Measurements from ENCODE around the gene AMDHD1. TPM values are rescaled to one million over a fixed set of nuclear protein-coding genes. Genes with fewer than 3 reads are reported as not detected.
A peak's percentile ranks its signal among the peaks of the same experiment; 100 is the strongest.
"Not testable (repeated sequence)": the region's sequence is repeated elsewhere in the genome, so short reads cannot be mapped to it uniquely, and the experiment has no call there.

AMDHD1 gene
- total RNA-seq, 1 donor from 2014 or later: not detected

DNA sequence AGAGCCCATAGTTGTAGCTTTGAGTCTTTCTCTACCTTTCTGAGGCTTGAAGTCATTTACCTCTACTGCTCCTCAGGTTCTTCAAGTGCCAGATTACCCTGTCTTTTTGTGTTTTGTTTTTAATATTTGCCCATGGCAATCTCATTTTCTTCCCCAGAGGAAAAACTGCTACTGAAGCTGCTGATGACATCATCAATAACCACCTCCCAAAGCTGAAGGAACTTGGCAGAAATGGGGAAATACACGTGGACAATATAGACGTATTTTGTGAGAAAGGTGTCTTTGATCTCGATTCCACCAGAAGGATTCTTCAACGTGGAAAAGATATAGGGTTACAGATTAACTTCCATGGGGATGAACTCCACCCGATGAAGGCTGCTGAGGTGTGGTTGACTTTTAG, 17.1 kb downstream of the AMDHD1 start:
- no peak overlapping the region for H3K4me3 ChIP-seq (ENCODE audit: low read depth, low read length)
- TF ChIP-seq, protein P1, sequence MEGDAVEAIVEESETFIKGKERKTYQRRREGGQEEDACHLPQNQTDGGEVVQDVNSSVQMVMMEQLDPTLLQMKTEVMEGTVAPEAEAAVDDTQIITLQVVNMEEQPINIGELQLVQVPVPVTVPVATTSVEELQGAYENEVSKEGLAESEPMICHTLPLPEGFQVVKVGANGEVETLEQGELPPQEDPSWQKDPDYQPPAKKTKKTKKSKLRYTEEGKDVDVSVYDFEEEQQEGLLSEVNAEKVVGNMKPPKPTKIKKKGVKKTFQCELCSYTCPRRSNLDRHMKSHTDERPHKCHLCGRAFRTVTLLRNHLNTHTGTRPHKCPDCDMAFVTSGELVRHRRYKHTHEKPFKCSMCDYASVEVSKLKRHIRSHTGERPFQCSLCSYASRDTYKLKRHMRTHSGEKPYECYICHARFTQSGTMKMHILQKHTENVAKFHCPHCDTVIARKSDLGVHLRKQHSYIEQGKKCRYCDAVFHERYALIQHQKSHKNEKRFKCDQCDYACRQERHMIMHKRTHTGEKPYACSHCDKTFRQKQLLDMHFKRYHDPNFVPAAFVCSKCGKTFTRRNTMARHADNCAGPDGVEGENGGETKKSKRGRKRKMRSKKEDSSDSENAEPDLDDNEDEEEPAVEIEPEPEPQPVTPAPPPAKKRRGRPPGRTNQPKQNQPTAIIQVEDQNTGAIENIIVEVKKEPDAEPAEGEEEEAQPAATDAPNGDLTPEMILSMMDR (conservative IDR thresholded peaks at IDR 0.05; ENCODE audit: low read depth, low read length): no peak
- no peak for DNase-seq (ENCODE audit: low read depth)

DNA sequence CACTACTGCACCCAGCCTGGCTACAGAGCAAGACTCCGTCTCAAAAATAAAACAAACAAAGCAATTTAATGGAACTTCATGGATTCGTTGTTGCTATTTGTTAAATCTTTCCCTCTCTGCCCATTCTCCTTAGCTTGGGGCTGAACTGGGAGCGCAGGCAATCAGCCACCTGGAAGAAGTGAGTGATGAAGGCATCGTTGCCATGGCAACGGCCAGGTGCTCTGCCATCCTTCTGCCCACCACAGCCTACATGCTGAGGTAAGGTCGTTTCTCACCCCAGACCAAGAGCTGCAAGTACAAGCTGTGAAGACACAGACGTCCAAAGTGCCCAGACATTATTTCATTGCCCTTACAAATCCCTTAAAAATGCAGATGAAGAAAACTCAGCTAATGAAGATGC, 19.1 kb downstream of the AMDHD1 start:
- TF ChIP-seq, protein P1 (conservative IDR thresholded peaks at IDR 0.05; ENCODE audit: low read depth, low read length): no peak
- DNase-seq (ENCODE audit: low read depth): no peak
- H3K4me3 ChIP-seq (ENCODE audit: low read depth, low read length): no peak overlapping the region

DNA sequence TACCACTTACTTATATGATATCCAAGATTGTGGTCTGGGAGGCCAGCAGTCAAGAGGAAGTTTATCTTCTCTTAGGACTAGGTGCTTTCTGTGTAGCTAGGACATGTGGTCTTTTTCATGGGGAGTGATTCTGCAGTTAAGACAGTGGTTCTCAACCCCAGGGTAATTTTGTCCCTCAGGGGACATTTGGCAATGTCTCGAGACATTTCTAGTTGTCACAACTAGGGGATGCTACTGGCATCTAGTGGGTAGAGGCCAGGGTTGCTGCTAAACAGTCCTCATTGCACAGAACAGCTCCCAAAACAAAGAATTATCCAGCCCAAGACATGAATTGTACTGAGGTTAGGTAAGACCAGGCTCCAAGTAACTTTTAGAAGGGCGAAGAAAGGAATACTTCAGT, 20.0 kb downstream of the AMDHD1 start:
- H3K4me3 ChIP-seq (ENCODE audit: low read depth, low read length): no peak overlapping the region
- DNase-seq (ENCODE audit: low read depth): no peak
- TF ChIP-seq, protein P1 (conservative IDR thresholded peaks at IDR 0.05; ENCODE audit: low read depth, low read length): peak; percentile 22

DNA sequence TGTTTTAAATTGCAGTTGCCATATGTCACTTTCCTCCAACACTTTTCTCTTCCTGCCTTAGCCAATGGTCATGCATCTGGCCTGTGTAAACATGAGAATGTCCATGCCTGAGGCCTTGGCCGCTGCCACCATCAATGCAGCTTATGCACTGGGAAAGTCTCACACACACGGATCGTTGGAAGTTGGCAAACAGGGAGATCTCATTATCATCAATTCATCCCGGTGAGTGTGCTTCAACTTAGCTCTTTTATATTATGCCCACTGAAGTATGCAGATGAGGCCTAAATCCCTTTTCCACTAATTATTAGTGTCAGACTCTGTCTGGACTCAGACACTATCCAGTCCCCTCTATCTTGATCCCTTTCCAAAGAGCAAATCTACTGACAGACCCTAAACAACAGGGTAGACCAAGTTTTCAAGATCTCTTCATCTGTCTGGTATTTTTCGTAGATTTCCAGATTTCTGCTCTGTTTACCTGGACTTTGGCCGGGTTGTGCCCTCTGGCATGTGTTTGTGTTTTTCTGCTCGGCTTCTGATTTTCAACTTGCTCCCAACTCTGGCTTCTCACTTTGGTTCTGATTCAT, 23.2 kb downstream of the AMDHD1 start:
- H3K4me3 ChIP-seq (ENCODE audit: low read depth, low read length): no peak overlapping the region
- no peak for DNase-seq (ENCODE audit: low read depth)
- TF ChIP-seq, protein P1 (conservative IDR thresholded peaks at IDR 0.05; ENCODE audit: low read depth, low read length): no peak

DNA sequence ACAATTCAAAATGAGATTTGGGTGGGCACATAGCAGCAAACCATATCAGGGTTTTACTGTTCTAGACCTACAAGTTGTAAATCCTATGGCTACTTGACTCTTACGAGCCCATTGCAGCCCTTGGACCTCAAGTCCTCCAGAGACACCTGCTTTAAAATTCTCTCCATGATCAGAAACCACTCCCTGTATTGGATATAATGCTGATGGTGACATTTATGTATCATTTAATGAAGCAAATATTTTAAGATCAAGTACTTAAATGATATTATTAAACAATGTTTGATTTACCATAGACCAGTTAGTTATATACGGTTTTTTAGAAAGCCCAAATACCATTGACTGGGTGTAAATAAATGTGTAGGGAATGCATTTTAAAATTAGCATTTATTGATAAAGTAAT, 24.2 kb downstream of the AMDHD1 start:
- DNase-seq (ENCODE audit: low read depth): no peak

DNA sequence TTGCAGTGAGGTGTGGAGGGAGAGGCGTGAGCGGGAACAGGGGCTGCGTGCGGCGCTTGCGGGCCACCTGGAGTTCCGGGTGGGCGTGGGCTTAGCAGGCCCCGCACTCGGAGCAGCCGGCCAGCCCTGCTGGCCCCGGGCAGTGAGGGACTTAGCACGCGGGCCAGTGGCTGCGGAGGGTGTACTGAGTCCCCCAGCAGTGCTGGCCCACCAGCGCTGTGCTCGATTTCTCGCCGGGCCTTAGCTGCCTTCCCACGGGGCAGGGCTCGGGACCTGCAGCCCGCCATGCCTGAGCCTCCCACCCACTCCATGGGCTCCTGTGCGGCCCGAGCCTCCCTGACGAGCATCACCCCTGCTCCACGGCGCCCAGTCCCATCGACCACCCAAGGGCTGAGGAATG, 26.0 kb downstream of the AMDHD1 start:
- H3K4me3 ChIP-seq (ENCODE audit: low read depth, low read length); DNase-seq (ENCODE audit: low read depth): not testable (repeated sequence)

More for the DNA sequence above, 24.2 kb downstream of the AMDHD1 start:
- no peak overlapping the region for H3K4me3 ChIP-seq (ENCODE audit: low read depth, low read length)
- TF ChIP-seq, protein P1 (conservative IDR thresholded peaks at IDR 0.05; ENCODE audit: low read depth, low read length): no peak

DNA sequence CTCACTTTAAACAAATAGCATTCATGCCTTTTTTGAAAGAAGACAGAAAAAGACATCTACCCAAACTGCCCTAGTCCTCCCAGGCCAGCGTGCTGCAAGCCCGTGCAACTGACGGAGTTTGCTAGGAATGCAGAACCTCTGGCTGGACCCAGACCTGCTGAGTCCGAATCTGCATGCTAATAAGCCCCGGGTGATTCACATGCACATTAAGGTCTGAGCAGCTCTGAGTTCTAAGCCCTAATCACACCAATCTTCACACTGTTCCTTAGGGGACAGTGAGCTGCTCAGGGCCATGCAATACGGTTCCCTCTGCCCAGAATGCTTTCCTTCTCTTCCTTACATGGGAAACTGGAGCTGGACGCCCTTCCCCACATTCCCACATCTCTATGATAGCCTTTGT, 27.8 kb downstream of the AMDHD1 start:
- TF ChIP-seq, protein P1 (conservative IDR thresholded peaks at IDR 0.05; ENCODE audit: low read depth, low read length): no peak
- H3K4me3 ChIP-seq (ENCODE audit: low read depth, low read length): no peak overlapping the region
- peak; percentile 29 for DNase-seq (ENCODE audit: low read depth)

Data from epithelial cell of proximal tubule (primary cell).